GM20000 (cell line): Measurements from ENCODE around the gene SLC28A3.
"Not testable (repeated sequence)": the region's sequence is repeated elsewhere in the genome, so short reads cannot be mapped to it uniquely, and the experiment has no call there.

Source experiments
- DNase-seq: peaks from one replicate; pipeline ENCODE4 v3.0.0; 2012; ENCODE audit warnings: low spot score
- CTCF ChIP-seq: IDR thresholded peaks from 2 replicates; pipeline ENCODE4 v1.5.1; 2012; ENCODE audit warnings: mild to moderate bottlenecking, control low read depth; ENCODE audit errors: extremely low read depth, missing control alignments

The SLC28A3 gene

GRCh38 chr9:84366683-84367082 is 26.1 kb upstream of the SLC28A3 start:
- TF ChIP-seq CTCF, result no peak
- no peak for DNase-seq

GRCh38 chr9:84364894-84365490 is 24.4 kb upstream of the SLC28A3 start:
- DNase-seq, result not testable (repeated sequence)

- no peak for DNase-seq
- no peak for TF ChIP-seq CTCF
Observed at GRCh38 chr9:84361645-84362044, 21.1 kb upstream of the SLC28A3 start.

- TF ChIP-seq CTCF, result no peak
- DNase-seq, result no peak
Observed at GRCh38 chr9:84357275-84357674, 16.7 kb upstream of the SLC28A3 start.

- TF ChIP-seq CTCF, result no peak
- DNase-seq, result no peak
Observed at GRCh38 chr9:84354035-84354434, 13.5 kb upstream of the SLC28A3 start.

GRCh38 chr9:84349671-84350070 is 9.1 kb upstream of the SLC28A3 start:
- TF ChIP-seq CTCF, result no peak
- no peak for DNase-seq

- TF ChIP-seq CTCF, result no peak
- DNase-seq, result no peak
Observed at GRCh38 chr9:84343111-84343521, 2.6 kb upstream of the SLC28A3 start.

GRCh38 chr9:84339962-84340361 is 596 bp downstream of the SLC28A3 start:
- TF ChIP-seq CTCF, result no peak
- no peak for DNase-seq
